ENCODE measurements around the gene PIAS4.

PIAS4 gene

GRCh38 chr19:4062419-4063368 is 55.2 kb downstream of the PIAS4 start:
- TF ChIP-seq, protein P1, sequence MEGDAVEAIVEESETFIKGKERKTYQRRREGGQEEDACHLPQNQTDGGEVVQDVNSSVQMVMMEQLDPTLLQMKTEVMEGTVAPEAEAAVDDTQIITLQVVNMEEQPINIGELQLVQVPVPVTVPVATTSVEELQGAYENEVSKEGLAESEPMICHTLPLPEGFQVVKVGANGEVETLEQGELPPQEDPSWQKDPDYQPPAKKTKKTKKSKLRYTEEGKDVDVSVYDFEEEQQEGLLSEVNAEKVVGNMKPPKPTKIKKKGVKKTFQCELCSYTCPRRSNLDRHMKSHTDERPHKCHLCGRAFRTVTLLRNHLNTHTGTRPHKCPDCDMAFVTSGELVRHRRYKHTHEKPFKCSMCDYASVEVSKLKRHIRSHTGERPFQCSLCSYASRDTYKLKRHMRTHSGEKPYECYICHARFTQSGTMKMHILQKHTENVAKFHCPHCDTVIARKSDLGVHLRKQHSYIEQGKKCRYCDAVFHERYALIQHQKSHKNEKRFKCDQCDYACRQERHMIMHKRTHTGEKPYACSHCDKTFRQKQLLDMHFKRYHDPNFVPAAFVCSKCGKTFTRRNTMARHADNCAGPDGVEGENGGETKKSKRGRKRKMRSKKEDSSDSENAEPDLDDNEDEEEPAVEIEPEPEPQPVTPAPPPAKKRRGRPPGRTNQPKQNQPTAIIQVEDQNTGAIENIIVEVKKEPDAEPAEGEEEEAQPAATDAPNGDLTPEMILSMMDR (IDR thresholded peaks at IDR 0.05; ENCODE audit: control extremely low read depth, extremely low read depth, low read depth, missing control alignments): no peak
- ChIA-PET POLR2A (no interaction called here), CTCF (interaction anchor here (1.0 to 1.1 kb wide), 2 partner anchors 12 to 77 kb away, joined by 3 to 4 read pairs; no protein-coding TSS in a partner anchor)
- DNase-seq (ENCODE audit: extremely low spot score): no peak

- TF ChIP-seq, protein P1 (IDR thresholded peaks at IDR 0.05; ENCODE audit: control extremely low read depth, extremely low read depth, low read depth, missing control alignments): no peak
- CTCF ChIA-PET: interaction anchor here (1.0 to 1.1 kb wide), 2 partner anchors 13 to 76 kb away, joined by 3 to 4 read pairs; no protein-coding TSS in a partner anchor
- POLR2A ChIA-PET: no interaction called here
- no peak for DNase-seq (ENCODE audit: extremely low spot score)
Observed at GRCh38 chr19:4063369-4064148, 56.0 kb downstream of the PIAS4 start.

DNA sequence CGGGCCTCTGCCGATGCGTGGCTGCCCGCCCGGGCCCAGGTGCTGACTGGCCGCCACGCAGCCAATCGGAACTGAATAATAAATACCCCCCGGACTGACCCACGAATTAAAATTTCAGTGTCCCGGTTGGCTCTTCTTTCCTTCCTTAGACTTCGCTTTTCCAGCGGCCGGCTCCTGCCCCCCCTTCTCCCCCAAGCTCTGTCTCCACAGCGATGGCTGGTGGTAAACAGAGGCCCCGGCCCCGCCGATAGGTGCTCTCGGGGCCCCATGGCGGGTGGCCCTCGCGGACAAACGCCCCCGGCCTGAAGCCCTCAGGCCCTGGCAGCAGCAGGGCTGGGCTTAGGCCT is 56.6 kb downstream of the PIAS4 start:
- ChIA-PET POLR2A (no interaction called here), CTCF (no interaction called here)
- DNase-seq (ENCODE audit: extremely low spot score): no peak
- TF ChIP-seq, protein P1 (IDR thresholded peaks at IDR 0.05; ENCODE audit: control extremely low read depth, extremely low read depth, low read depth, missing control alignments): no peak

DNA sequence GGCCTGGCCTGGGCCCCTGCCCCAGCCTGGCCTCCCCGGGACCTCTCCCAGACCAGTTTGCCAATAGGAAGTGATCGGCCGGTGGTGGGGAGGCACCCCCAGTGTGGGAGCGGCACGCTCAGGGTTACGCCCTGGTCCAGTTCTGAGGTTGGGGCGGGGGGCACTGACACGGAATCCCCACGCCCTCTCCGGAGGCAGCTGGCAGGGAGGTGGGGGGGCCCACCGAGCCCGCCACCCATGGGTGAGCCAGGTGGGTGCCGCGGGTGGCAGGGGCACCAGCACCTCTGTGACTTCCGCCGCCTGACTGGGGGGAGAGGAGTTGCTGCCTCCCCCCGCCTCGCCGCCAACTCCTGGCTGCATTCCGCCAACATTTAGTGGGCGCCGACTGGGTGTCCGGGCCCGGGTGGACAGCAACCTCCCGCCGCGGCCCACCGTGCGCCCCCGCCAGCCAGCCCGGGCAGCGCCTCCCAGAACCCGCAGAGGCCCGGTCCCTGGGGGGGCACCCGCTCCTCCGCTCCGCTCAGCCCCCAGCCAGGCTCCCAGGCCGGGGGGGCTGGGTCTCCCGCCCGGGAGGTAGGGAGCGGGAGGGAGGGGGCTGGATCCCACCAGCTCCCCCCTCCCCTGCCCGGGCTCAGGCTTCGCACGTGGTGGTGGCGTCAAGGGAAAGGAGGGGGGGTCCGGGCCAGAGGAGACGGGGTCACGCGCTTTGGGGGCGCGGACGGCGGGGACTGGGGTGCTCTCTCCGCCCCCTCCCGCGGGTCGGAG is 57.1 kb downstream of the PIAS4 start:
- DNase-seq (ENCODE audit: extremely low spot score): peak; percentile 36
- CTCF ChIA-PET: no interaction called here
- TF ChIP-seq, protein P1 (IDR thresholded peaks at IDR 0.05; ENCODE audit: control extremely low read depth, extremely low read depth, low read depth, missing control alignments): no peak
- POLR2A ChIA-PET: no interaction called here

DNA sequence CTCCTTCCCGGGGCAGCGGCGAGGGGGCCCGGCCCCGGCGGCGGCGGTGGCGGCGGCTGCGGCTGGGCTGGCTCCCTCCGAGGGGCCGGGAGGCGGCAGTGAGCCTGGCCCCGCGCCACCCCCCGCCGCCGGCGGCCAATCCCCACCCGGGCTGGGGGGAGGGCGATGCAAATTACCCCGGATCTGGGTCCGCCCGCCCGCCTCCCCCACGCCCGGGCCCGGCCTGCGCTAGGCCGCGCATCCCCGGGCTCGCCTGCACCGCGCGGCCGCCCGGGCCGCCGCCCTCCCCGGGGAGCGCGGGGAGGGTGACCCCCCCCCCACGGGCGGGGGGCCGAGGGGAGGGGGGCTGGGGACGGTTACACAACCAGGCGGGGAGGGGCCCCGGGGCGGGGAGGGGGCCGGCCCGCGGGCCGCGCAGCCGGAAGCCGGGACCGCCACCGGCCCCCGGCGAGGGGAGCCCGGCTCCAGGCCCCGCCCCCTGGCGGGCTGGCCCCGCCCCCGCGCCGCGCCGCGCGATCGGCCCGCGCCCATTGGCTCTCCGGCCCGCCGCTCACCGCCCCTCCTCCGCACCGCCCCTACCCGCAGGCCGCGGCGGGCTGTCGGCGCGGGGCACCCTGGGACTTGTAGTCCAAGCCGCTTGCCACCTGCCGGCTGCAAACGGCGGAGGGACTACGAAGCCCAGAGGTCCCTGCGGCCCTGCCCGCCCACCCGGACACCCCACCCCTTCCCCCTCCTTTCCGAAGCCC is 58.1 kb downstream of the PIAS4 start:
- POLR2A ChIA-PET: no interaction called here
- CTCF ChIA-PET: no interaction called here

More for the DNA sequence above, 58.1 kb downstream of the PIAS4 start:
- peak; percentile 100 for DNase-seq (ENCODE audit: extremely low spot score)
- TF ChIP-seq, protein P1 (IDR thresholded peaks at IDR 0.05; ENCODE audit: control extremely low read depth, extremely low read depth, low read depth, missing control alignments): no peak

All from GM10248 (cell line).